Mesodermal cell (in vitro differentiated cells): Measurements from ENCODE around the gene SAMD3.

Experiments used
- H3K27ac ChIP-seq: 2 replicates; pipeline ENCODE4 v1.7.0; 2013; ENCODE audit warnings: mild to moderate bottlenecking, low read depth, low read length, moderate library complexity; ENCODE audit not compliant: severe bottlenecking
- H3K36me3 ChIP-seq: 2 replicates; pipeline ENCODE4 v1.7.1; 2013; ENCODE audit warnings: mild to moderate bottlenecking, low read length, moderate library complexity; ENCODE audit not compliant: control insufficient read depth, insufficient read depth
- H3K4me1 ChIP-seq: one replicate; pipeline ENCODE4 v1.7.1; 2013; ENCODE audit warnings: mild to moderate bottlenecking, low read length; ENCODE audit not compliant: insufficient read depth, control insufficient read depth, poor library complexity, severe bottlenecking
- H3K4me3 ChIP-seq: 2 replicates; pipeline ENCODE4 v1.7.0; 2013; ENCODE audit warnings: low read length, control low read depth, mild to moderate bottlenecking; ENCODE audit not compliant: insufficient read depth, poor library complexity, severe bottlenecking; ENCODE audit errors: extremely low read depth
- H3K9me3 ChIP-seq: 2 replicates; pipeline ENCODE4 v1.7.1; 2013; ENCODE audit warnings: mild to moderate bottlenecking, low read length, moderate library complexity; ENCODE audit not compliant: control insufficient read depth
- WGBS, 2 experiments: methylation state at CpG; one replicate each; pipeline ENCODE4 v1.1.5; 2013; ENCODE audit warnings: missing lambda C conversion rate in 2 of 2; ENCODE audit not compliant: insufficient coverage in 2 of 2; 5-methylcytosine and 5-hydroxymethylcytosine counted together

SAMD3 gene

GRCh38 chr6:130115036-130115435 is 107.7 kb downstream of the SAMD3 start:
- Histone ChIP-seq H3K36me3 (peaks cover 5% of the 10 kb centered on the region), H3K4me3 (no peak overlapping the region), H3K9me3 (no peaks in the 10 kb centered on the region), H3K4me1 (no peaks in the 10 kb centered on the region), H3K27ac (no peak overlapping the region)
- WGBS, 2 experiments, result 100% methylated on average over 4 of the region's 6 CpGs

- WGBS, 2 experiments, result no CpG with 5 or more reads among the region's 2 CpGs
- Histone ChIP-seq H3K27ac (no peak overlapping the region), H3K36me3 (peaks cover 6% of the 10 kb centered on the region), H3K9me3 (no peaks in the 10 kb centered on the region), H3K4me1 (no peaks in the 10 kb centered on the region), H3K4me3 (no peak overlapping the region)
Measured at GRCh38 chr6:130113201-130113710, 109.5 kb downstream of the SAMD3 start.

DNA sequence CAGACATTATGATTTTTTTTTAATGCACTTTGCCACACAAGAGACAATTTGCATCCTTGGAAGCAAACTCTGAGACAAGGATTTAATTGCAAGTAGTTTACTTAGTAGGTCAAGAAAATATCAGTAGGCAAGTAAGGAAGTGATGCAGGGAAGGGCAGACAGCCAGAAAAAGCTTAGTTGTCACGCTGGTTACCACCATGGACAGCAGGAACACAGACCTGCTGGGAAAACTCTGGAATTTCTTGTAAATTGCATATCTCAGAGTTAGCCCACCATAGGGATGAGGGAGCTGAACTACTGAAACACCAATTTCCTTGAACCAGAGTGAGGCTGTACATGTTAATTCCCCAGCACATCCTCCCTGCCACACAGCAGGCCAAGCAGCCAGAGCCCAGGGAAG is 111.7 kb downstream of the SAMD3 start:
- peaks cover 18% of the 10 kb centered on the region for H3K36me3 ChIP-seq

DNA sequence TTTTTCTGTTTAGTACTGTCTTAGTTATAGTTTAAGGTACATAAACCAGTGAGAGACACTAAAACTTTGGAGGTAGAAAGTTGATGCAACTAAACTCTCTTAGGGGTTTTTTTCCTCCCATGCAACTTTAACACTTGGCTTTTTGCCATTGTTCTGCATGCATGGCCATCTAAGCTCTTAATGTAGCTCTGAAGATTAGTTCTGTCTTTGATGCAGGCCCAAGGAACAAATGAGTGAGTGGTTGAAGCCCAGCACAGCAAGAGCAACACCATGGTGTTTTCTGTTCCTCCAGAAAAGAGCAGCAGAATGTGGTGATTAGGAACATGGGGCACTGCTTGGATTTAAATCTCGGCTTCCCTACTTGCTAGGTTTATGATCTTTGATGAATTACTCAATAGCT is 115.0 kb downstream of the SAMD3 start:
- no peak overlapping the region for H3K4me3 ChIP-seq
- H3K36me3 ChIP-seq, result peaks cover 32% of the 10 kb centered on the region
- no CpG with 5 or more reads among the region's 1 CpG for WGBS, 2 experiments
- no peaks in the 10 kb centered on the region for H3K9me3 ChIP-seq
- H3K27ac ChIP-seq, result no peak overlapping the region
- no peaks in the 10 kb centered on the region for H3K4me1 ChIP-seq

More for the DNA sequence above, 111.7 kb downstream of the SAMD3 start:
- no peak overlapping the region for H3K4me3 ChIP-seq
- no peak overlapping the region for H3K27ac ChIP-seq
- no peaks in the 10 kb centered on the region for H3K9me3 ChIP-seq
- WGBS, 2 experiments, result 100% methylated on average over 1 of the region's 1 CpG
- no peaks in the 10 kb centered on the region for H3K4me1 ChIP-seq

DNA sequence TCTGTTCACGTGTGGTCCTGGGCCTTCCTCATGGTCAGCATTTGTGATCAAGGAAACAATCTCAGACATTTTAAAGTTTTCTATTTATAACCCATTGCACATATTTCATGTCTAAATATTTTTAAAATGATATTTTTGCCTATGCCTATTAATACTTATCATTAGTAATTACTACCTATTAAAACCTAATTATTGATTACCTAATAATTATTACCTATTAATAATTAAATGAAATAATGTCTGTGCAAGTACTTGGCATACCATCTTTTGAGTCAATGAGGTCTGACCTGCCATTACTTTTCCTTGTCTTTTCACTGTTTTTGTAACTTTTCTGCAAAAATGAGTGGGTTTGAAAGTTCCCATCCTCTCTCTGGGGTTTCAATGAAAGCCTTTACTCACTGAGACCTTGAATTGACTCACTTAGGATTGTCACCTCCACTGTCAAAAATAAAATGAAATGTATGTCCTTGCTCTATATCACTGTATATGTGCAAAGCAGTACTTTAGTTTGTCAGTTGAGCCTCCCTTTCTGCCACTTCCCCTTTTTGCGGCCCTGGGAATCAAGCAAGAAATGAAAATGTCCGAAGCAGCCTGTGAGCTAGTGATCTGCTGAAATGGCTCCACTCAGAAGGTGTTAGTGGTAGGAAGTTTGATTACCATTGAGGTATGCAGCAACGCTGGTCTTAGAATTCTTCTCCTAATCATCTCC is 116.6 kb downstream of the SAMD3 start:
- Histone ChIP-seq H3K27ac (no peak overlapping the region), H3K36me3 (peaks cover 31% of the 10 kb centered on the region), H3K4me3 (no peak overlapping the region), H3K9me3 (no peaks in the 10 kb centered on the region), H3K4me1 (no peaks in the 10 kb centered on the region)
- WGBS, 2 experiments, result no CpG with 5 or more reads among the region's 4 CpGs

DNA sequence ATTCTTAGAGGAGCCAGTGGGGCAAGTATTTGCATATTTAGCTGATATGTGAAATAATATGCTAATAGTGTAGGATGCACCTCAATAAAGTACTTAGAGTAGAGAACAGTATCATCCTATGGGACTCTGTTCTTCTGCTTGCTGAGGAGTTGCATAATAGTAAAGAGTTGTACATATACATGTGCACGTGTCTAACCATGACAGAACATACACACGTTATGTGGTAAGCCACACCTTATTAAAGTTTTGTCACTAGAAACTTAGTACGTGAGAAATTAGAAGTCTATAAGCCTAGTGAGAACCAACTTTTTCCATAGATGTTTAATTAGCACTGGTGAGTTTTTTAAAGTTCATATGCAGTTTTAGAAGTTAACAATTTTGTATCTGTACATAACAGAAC is 123.6 kb downstream of the SAMD3 start:
- Histone ChIP-seq H3K9me3 (no peaks in the 10 kb centered on the region), H3K27ac (no peak overlapping the region), H3K36me3 (peaks cover 28% of the 10 kb centered on the region), H3K4me1 (no peaks in the 10 kb centered on the region), H3K4me3 (no peak overlapping the region)
- WGBS, 2 experiments, result 100% methylated on average over 2 of the region's 3 CpGs; no CpG with 5 or more reads in 1 of the 2 experiments

GRCh38 chr6:130098317-130098716 is 124.4 kb downstream of the SAMD3 start:
- Histone ChIP-seq H3K4me3 (no peak overlapping the region), H3K4me1 (no peaks in the 10 kb centered on the region), H3K27ac (no peak overlapping the region), H3K9me3 (no peaks in the 10 kb centered on the region), H3K36me3 (peaks cover 23% of the 10 kb centered on the region)
- WGBS, 2 experiments, result 100% methylated on average over 2 to 3 of the region's 4 CpGs
